GOT3 (cell line): Measurements from ENCODE around the gene OR6N1.

Experiments
- DNase-seq: peaks from one replicate; lab custom pipeline; 2025; ENCODE audit warnings: mixed read lengths; lab: John Stamatoyannopoulos, UW

OR6N1 gene, protein sequence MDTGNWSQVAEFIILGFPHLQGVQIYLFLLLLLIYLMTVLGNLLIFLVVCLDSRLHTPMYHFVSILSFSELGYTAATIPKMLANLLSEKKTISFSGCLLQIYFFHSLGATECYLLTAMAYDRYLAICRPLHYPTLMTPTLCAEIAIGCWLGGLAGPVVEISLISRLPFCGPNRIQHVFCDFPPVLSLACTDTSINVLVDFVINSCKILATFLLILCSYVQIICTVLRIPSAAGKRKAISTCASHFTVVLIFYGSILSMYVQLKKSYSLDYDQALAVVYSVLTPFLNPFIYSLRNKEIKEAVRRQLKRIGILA

DNA sequence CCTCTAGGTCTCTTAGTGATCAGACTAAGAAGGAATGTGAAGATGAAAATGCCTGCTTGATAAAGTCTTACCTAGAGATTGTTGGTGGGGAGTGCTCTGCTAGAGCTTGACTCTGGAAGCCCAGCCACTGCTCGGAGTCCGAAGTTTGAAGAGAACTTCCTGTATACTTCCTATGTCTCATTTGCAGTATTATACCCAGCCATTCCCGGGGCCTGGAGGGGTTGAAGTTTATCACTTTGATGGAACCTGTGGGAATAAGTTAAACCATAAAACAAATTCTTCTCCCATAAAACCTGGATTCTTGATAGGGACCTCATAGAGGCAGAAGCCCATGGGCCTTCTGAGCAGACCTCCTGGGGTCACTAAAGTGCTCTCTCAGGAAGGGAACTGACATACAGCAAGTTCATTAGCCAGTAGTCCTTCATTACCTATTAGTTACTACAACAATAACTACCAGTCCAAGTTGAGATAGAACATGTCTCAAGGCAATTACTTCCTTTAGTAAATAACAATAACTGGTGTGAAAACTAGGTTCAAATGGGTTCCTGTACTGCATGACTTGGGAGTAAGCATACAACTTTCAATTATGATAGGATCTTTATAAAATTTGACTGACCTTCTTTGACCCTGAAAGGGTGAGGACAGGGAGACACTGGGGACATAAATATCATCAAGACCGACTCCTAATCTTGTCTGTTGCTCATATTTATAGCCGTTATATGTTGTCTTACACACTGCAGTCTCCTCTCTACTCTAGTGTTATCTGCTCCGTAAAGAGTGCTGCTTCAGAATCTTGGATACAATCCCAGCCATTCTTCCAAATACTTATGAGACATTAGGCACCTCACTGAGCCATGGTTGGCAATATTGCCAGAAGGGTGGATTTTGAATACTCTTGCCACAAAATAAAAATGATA lies at the start of gene OR6N1:
OR6N1 (minus strand) TSS at position 246 of the 917 bp plus-strand sequence. CDS start 5,513 bp downstream, outside the sequence.
- DNase-seq = no peak

DNA sequence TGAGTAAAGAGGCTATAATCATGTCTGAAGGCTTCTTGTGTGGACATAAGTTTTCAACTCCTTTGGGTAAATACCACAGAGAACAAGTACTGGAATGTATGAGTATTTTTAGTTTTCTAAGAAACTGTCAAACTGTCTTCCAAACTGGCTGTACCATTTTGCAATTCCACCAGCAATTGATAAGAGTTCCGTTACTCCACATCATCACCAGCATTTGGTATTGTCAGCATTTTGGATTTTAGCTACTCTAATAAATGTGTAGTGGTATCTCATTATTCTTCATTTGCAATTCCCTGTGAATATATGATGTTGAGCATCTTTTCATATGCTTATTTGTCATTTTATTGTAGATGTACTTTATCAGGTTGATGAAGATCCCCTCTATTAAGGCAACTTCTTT lies 49.7 kb upstream of the OR6N1 start:
- DNase-seq = no peak

DNA sequence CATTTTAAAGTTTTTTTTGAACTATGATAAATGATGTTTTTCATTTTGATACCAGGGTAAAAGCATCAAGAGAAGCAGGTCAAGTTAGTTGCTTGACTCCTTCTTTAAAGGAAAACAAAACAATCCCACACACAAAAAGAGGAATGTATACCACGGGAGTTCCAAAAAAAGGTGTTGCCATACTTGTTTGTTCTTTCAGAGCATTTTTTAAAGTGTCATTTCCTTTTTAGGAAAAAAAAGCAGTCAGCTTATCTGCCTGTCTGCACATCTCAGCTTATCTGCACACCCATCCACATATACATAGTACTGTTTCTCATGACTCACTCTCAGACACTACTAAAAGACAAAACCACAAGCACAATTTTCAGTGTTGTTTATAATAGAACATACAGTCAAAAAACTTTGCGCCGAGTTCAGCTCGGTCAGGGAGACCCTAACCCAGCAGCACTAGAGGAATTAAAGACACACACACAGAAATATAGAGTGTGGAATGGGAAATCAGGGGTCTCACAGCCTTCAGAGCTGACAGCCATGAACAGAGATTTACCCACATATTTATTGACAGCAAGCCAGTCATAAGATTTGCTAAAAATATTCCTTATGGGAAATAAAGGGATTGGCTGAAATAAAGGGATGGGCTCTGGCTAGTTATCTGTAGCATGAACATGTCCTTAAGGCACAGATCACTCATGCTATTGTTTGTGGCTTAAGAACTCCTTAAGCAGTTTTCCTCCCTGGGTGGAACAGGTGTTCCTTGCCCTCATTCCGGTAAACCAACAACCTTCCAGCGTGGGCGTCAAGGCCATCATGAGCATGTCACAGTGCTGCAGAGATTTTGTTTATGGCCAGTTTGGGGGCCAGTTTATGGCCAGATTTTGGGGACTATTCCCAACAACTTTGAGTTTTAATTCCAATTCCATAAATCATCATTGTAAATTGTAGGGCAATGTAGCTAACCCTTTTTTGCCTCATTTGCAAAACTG lies 47.8 kb upstream of the OR6N1 start:
- no peak for DNase-seq

DNA sequence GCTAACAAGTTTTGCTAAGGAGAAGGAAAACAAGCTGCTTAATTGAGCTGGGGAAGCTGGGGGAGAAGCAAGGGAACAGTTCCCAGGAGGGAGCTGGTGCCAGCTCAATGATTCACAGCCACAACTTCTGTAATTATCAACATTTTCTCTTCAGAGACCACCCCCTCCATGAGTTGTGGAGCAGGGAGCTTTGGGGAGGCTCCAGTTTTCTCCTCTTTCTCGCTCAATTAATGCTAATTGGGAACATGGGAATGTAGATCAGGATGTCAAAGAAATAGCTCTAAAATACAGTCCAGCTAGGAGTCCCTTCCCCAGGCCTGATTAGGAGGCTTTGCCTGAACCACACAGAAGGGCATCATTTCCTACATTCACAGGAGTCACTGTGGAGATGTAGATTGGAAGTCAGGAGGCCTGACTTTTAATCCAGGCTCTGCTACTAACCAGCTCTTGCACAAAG lies 47.0 kb upstream of the OR6N1 start:
- DNase-seq = no peak

DNA sequence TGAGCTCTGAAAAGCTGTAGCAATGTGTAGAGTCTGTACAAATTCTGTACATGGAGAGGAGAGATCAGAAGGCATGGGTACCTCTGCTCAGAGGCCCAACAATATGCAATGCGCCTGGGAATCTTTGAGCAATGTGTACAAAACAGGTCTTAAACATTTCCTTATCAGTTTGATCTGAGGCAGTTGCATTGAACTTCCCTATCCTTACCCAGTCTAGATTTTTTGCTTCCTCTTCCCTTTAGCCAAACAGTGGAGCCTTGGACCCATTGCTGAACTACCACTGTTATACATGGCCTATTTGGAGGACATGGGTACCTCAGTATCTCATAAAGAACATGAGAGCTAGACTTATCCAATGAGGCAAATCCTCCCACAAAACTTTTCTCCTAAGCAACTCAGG lies 46.6 kb upstream of the OR6N1 start:
- DNase-seq = no peak

DNA sequence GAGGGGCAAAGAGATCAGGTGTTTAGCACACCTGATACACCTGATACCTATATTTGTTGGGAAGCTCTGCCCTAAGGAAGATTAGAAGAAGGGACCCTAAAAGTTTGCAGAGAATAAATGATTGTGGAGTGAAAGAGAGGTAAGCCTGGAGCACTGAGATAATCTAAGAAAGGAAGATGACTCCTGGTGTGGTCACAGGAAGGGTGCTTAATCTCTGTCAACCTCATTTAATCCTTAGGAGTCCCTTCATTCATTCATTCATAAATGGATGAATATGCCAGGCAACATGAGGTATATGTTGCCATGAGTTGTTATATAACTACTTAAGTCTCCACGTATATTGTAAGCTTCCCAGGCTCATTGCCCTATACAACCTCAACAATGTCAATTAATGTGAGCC lies 43.0 kb upstream of the OR6N1 start:
- DNase-seq = no peak

DNA sequence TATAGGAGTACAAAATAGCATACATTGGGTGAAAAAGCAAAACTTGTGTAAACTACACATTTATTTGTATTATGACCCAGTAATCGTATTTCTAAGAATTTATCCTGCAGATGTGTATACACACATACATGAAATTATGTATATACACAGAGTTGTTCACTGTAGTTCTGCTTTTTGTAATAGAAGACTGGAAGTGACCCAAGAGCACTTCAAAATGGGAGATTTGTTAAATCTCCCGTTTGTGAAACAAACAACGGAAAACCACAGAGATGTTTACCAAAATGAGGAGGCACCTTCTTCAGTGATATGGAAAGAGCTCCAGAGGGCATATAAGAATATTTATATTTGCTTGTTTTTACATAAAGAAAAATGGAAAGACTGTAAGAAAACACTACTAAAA lies 41.2 kb upstream of the OR6N1 start:
- DNase-seq = no peak

DNA sequence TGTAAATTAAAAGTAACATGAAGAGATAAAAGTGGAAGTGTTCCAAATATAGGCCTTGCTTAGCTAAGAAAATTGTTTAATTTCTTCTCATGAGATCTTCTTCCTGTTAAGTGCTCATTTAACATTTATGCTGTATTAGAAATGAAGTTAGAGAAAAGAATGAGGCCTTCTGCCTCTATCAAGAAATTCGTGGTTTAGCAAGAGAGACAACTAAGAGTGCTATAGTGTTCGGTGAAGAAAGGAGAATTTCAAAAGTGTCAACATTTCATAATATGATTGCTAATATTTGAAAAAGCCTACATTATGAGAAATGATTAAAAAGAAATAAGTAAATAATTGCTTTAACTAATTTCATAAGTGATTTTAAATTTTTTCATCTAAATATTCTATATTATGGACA lies 40.3 kb upstream of the OR6N1 start:
- DNase-seq = no peak

DNA sequence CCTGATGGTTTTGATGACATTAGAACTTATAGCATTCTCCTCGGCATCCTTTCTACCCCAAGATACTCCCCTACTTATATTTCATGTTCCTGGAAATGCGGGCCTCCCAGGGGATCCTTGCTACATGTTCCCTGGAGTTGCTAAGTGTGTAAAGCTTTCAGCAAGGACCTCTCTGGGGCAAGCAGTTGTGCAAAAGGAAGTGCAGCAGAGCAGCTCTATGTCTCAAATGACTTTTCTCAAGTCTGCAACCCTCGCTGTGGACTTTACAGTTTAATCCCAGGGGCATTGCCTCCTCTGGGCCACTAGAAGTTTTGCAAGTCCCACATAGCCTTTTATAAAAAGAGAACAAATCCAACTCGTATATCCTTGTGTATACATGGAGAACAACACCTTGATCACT lies 38.3 kb upstream of the OR6N1 start:
- DNase-seq = no peak

DNA sequence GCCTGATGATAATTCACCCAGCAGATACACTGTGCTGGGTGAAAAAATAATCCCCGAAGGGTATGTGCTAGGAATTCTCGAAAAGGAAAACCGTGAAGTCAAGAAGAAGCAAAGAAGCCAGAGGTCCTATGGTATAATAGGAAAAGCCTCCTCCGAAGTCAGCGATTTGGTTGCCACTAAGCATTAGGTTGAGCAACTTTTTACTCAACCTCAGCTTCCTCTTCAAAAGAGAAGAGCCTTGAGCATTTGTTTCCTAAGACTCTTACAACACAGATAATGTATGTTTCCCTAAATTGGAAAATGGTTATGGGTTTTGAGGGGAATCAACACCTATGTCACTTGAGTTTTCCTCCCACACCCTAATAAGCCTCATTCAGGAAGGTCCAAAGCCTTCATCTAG lies 37.9 kb upstream of the OR6N1 start:
- no peak for DNase-seq

DNA sequence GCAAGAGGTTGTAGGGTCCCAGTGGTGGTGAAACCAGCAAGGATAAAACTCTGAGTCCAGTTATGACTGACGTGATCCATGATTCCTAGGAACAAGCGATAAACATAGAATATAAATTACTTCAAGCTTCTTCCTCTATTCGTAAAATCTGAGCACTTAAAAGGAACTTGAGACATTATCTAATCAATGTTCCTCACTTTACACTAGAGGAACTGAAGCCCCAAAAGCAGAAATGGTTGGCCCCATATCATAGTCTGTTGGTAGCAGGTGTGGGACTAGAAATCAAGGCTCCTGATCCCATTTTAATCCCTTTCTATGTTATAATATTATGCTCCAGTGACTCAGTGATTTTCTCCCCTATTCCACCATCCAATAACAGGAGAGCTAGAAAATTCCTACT lies 37.3 kb upstream of the OR6N1 start:
- DNase-seq = no peak

DNA sequence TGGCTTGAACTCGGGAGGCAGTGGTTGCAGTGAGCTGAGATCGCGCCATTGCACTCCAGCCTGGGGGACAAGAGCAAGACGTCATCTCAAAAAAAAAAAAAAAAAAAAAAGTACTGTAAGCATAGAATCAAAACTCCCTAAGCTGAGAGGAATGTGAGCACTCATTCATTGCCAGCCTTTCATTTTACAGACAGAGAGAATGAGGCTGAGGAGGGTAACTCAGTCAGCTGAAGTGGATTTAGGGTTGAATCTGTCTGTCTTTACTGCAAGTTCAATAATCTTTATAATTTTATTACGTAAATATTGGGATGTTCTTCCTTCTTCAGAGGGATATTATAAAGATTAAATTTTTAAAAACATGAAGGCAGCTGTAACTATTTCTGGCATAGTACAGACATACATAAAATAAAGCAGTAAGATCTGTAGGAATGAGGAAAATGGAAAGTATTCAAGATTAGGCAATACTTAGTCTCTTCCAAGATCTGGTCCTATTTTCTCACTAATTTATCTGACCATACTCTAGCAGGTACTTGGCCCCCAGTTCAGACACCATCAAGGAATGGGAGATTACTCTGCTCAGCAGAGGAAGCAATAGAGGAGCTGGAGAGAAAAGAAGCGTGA lies 35.0 kb upstream of the OR6N1 start:
- DNase-seq = no peak

DNA sequence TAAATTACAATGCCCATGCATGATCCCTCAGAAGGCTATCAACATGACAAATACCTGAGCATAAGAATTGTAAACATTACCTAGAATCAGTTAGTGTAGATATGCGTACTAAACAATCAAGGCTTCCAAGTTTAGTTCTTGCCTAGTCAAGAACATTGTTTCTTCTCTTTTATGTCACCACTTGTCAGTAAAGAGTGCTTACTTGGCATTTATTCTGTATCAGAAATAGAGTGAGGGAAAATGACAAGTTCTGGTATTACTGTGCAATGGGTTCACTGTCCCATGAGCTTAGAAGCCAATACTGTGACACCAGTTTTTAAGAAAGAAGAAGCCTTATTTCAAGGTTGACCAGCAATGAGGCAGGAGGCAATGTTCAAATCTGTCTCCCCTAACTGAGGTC lies 31.7 kb upstream of the OR6N1 start:
- DNase-seq = no peak

DNA sequence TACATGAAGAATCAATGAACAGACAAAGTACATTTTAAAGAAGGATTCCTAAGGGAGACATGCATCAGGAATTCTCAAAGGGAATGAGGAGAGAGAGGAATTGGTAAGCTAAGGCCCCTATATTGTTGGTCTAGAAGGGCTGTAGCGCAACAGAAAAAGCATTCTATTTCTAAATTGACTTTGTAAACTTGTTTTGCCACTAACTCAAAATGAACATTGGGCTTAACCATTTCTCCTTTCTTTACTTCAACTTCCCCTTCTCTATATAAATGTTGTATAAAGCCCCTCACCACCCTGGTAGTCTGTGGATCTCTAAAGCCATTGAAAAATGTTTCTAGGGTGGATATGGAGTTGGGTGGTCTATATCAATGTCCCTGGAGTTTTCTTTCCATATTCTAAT lies 29.4 kb upstream of the OR6N1 start:
- no peak for DNase-seq

DNA sequence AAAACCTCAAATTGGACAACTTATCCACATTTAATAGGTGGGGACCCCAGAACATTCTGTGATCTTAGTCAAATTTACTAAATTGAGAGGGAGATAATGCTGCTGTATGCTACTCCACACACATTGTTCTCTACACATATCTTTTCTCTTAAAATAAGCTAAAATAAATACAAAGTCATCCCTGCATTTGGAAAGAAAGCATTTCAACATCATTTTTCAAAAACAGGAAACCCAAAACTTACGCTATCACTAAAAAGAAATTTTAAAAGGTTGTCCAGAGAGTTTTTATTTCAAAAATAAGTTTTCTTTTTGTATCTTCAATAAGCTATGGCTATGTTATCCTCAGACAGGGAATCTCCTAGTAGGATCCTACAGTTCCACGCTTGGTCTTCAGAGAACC lies 28.5 kb upstream of the OR6N1 start:
- DNase-seq = no peak

DNA sequence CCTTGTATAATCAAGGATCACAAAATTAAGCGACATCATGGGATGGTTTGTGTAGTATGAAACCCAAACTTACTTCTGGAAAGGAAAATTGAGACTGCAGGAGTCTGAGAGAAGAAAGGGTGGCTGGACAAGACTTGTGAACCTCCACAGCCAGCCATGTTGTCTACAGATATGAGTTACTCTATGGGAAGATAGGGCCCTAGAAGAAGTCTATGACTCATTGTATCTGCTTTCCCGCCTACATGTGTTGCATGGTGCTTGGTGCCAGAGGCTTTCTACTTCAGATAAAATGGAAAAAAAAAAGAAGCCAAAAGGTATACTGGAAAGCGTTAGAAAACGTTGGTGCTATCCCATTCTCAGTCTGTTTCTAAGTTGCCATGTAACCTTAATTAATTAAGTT lies 27.7 kb upstream of the OR6N1 start:
- DNase-seq = no peak

DNA sequence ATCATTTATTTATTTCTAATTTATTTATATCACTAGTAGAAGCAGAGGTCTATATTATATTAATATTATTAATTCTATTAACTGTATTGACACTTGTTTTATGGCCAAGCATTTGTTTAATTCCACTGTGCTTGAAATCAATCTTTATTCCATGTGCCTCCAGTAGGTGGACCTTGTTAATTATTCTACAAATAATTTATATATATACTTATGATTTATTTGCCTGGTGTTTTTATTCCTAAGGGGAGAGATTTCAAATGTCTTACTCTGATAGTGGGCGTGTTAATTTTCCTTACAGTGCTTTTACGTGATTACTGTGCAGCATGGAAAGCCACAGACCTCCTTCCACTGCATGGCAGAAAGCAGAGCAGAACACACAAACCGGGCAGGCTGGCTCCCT lies 26.5 kb upstream of the OR6N1 start:
- DNase-seq = no peak

DNA sequence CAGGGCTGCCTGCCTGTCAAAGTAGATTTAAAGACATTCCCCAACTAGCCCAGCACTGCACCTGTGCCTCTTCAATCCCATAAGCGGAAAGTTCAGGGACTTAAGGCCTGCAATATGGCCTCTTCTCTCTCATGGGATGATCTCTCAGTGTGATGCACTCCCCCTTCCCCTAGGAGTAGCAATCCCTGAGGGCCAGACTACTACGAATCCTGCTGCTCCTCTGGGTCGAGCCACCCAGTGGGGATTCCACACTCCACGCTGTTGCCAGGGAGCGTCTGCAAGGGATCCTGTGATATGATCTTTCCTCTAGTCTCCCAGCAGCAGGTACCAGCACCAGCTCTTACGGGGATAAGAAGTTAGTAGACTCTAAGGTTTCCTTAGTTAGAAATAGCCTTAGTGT lies 22.3 kb upstream of the OR6N1 start:
- no peak for DNase-seq

DNA sequence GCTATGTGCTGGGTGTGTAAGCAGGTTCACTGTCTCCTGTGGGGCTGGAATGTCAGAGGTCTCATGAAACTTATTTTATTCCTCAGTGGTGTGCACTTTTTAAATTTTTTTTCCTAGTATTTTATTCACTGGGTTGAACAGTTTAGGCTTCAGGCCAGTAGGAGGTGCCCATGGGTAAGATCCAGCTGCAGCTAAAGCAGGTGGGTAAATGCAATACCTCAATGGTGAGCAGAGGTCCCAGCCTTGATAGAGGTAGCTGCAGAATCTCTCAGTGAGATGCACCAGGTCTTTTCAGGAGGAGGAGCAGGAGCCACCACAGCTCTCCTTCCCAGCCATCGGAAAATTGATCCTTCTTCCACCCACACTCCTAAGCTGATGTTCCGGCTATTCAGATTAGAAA lies 21.6 kb upstream of the OR6N1 start:
- no peak for DNase-seq

DNA sequence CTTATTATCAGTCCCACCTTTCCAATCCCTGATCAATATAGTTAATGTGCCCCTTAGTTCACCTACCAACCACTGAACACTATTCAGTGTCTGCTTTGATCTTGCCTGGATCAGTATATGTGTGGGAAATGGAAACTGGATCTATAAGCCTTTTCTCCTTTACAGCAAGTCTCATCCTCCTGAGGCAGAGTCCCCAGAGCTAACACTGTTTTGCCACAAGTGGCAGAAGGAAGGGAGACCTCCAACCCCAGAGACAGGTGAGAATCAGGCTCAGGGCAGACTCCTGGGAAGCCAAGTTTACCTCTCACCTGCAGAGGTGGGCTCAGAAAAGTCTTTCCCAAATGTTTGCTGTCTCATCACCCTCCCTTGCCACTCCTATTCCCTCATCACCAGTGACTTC lies 9.1 kb upstream of the OR6N1 start, which contains the start of gene OR6N2:
OR6N2 (minus strand) TSS at position 101 of the 400 bp plus-strand sequence. CDS start 3,569 bp downstream, outside the sequence.
- DNase-seq = no peak

DNA sequence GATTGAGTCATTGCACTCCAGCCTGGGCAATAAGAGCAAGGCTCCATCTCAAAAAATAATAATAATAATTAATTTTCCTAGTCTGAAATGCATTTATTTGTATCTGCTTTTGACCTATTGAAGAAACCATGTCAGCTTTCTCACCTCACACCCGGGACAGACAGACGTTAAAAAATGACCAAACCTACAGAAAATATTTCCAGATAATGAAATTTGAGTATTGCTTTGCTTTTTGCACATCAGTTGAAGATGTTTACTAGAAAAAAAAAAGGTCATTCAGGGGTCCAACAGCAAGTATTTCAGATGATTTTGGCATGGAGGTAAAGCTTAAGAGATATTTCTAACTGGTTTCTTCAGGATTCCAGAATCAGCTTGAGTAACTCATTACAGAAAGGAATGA lies 17.6 kb downstream of the OR6N1 start, which contains the start of gene OR6K6:
OR6K6 (plus strand) TSS at position 301 of the 400 bp plus-strand sequence. CDS start 168 bp downstream, outside the sequence.
- no peak for DNase-seq
